H9 (cell line): Measurements from ENCODE around the gene SRGAP3. TPM values are rescaled to one million over a fixed set of nuclear protein-coding genes. Genes with fewer than 3 reads are reported as not detected.

ENCODE experiments used
- DNase-seq: peaks from one replicate; pipeline ENCODE4 v3.0.0-alpha.2; 2017
- H2AFZ ChIP-seq: one replicate; pipeline ENCODE4 v1.6.1; 2013; ENCODE audit warnings: mild to moderate bottlenecking, low read length, control low read depth, moderate library complexity
- H2AK5ac ChIP-seq: 2 replicates; pipeline ENCODE4 v1.6.1; 2013; ENCODE audit warnings: low read length, control low read depth, mixed read lengths; ENCODE audit not compliant: insufficient read length
- H2BK120ac ChIP-seq: one replicate; pipeline ENCODE4 v1.6.1; 2013; ENCODE audit warnings: low read depth, mild to moderate bottlenecking, low read length, control low read depth, inconsistent platforms; ENCODE audit not compliant: poor library complexity, severe bottlenecking
- H2BK12ac ChIP-seq: 2 replicates; pipeline ENCODE4 v1.6.1; 2013; ENCODE audit warnings: low read length, control low read depth, mixed read lengths, low read depth; ENCODE audit not compliant: insufficient read length
- H2BK15ac ChIP-seq: 2 replicates; pipeline ENCODE4 v1.6.1; 2013; ENCODE audit warnings: low read depth, low read length, control low read depth
- H2BK20ac ChIP-seq: one replicate; pipeline ENCODE4 v1.6.1; 2013; ENCODE audit warnings: low read depth, mild to moderate bottlenecking, low read length, control low read depth, inconsistent platforms; ENCODE audit not compliant: poor library complexity, severe bottlenecking
- H2BK5ac ChIP-seq: 2 replicates; pipeline ENCODE4 v1.6.1; 2013; ENCODE audit warnings: low read length, control low read depth, mixed read lengths; ENCODE audit not compliant: insufficient read length
- H3K14ac ChIP-seq: 2 replicates; pipeline ENCODE4 v1.6.1; 2013; ENCODE audit warnings: low read length, control low read depth; ENCODE audit not compliant: insufficient read depth
- H3K18ac ChIP-seq: 2 replicates; pipeline ENCODE4 v1.6.1; 2013; ENCODE audit warnings: low read depth, mild to moderate bottlenecking, mixed read lengths, low read length, control low read depth; ENCODE audit not compliant: insufficient read length
- H3K23ac ChIP-seq: 2 replicates; pipeline ENCODE4 v1.6.1; 2013; ENCODE audit warnings: low read length, control low read depth, mixed read lengths, low read depth; ENCODE audit not compliant: insufficient read length
- H3K23me2 ChIP-seq: 2 replicates; pipeline ENCODE4 v1.6.1; 2013; ENCODE audit warnings: low read depth, mild to moderate bottlenecking, mixed read lengths, low read length, control low read depth; ENCODE audit not compliant: insufficient read length, poor library complexity, severe bottlenecking
- H3K27ac ChIP-seq: 2 replicates; pipeline ENCODE4 v1.5.1; 2013; ENCODE audit warnings: low read length, control low read depth, mixed read lengths, low read depth; ENCODE audit not compliant: insufficient read length
- H3K27me3 ChIP-seq: 2 replicates; pipeline ENCODE4 v1.6.1; 2013; ENCODE audit warnings: low read length, control low read depth, inconsistent platforms; ENCODE audit not compliant: insufficient read depth
- H3K4ac ChIP-seq: 2 replicates; pipeline ENCODE4 v1.6.1; 2013; ENCODE audit warnings: low read depth, mild to moderate bottlenecking, control low read depth, inconsistent platforms, low read length, moderate library complexity
- H3K4me1 ChIP-seq: 2 replicates; pipeline ENCODE4 v1.6.1; 2013; ENCODE audit warnings: low read length, control low read depth, inconsistent platforms; ENCODE audit not compliant: insufficient read depth
- H3K4me2 ChIP-seq: 2 replicates; pipeline ENCODE4 v1.6.1; 2013; ENCODE audit warnings: low read length, control low read depth, mixed read lengths; ENCODE audit not compliant: insufficient read length, insufficient read depth
- H3K56ac ChIP-seq: 2 replicates; pipeline ENCODE4 v1.6.1; 2013; ENCODE audit warnings: low read depth, mild to moderate bottlenecking, mixed read lengths, low read length, control low read depth; ENCODE audit not compliant: insufficient read length
- H3K79me1 ChIP-seq: 2 replicates; pipeline ENCODE4 v1.6.1; 2013; ENCODE audit warnings: low read depth, mild to moderate bottlenecking, moderate library complexity, low read length, control low read depth, inconsistent platforms; ENCODE audit not compliant: insufficient read depth, poor library complexity, severe bottlenecking
- H3K79me2 ChIP-seq: 2 replicates; pipeline ENCODE4 v1.6.1; 2013; ENCODE audit warnings: low read length, control low read depth, inconsistent platforms; ENCODE audit not compliant: insufficient read depth
- H3K9ac ChIP-seq: 2 replicates; pipeline ENCODE4 v1.6.1; 2013; ENCODE audit warnings: low read length, control low read depth, mixed read lengths; ENCODE audit not compliant: insufficient read length; ENCODE audit errors: extremely low read depth
- H3K9me3 ChIP-seq: one replicate; pipeline ENCODE4 v1.6.1; 2013; ENCODE audit warnings: low read depth, low read length, inconsistent platforms; ENCODE audit not compliant: control insufficient read depth
- H3T11ph ChIP-seq: one replicate; pipeline ENCODE4 v1.6.1; 2013; ENCODE audit warnings: mild to moderate bottlenecking, low read length, control low read depth, inconsistent platforms
- H4K20me1 ChIP-seq: one replicate; pipeline ENCODE4 v1.6.1; 2013; ENCODE audit not compliant: control insufficient read depth, insufficient read length, insufficient read depth
- H4K5ac ChIP-seq: 2 replicates; pipeline ENCODE4 v1.6.1; 2013; ENCODE audit warnings: low read depth, mild to moderate bottlenecking, mixed read lengths, low read length, control low read depth; ENCODE audit not compliant: insufficient read length
- H4K8ac ChIP-seq: replicated peaks from 2 replicates; pipeline ENCODE4 v1.6.1; 2013; ENCODE audit warnings: low read length, control low read depth, mixed read lengths, low read depth; ENCODE audit not compliant: insufficient read length
- H4K91ac ChIP-seq: 2 replicates; pipeline ENCODE4 v1.6.1; 2013; ENCODE audit warnings: low read depth, mild to moderate bottlenecking, moderate library complexity, mixed read lengths, low read length, control low read depth; ENCODE audit not compliant: insufficient read length
- H3K27ac Mint-ChIP-seq, 3 experiments: 2 replicates in 2 of 3; 3 replicates in 1 of 3; pipeline ENCODE4 v1.8.0; 2020 to 2021; ENCODE audit warnings: mixed read lengths in 3 of 3, mild to moderate bottlenecking in 1 of 3, moderate library complexity in 1 of 3
- H3K27me3 Mint-ChIP-seq: 2 replicates; pipeline ENCODE4 v1.8.0; 2021; ENCODE audit warnings: low read depth, mild to moderate bottlenecking, moderate library complexity, mixed read lengths
- H3K36me3 Mint-ChIP-seq, 3 experiments: 2 replicates in 2 of 3; 3 replicates in 1 of 3; pipeline ENCODE4 v1.8.0; 2020 to 2021; ENCODE audit warnings: low read depth in 3 of 3, mixed read lengths in 3 of 3; ENCODE audit not compliant: insufficient read depth in 1 of 3
- H3K4me1 Mint-ChIP-seq, 2 experiments: 2 replicates each; pipeline ENCODE4 v1.8.0; 2020; ENCODE audit warnings: mixed read lengths in 2 of 2
- H3K4me3 Mint-ChIP-seq, 2 experiments: 2 replicates in 1 of 2; 3 replicates in 1 of 2; pipeline ENCODE4 v1.8.0; 2020 to 2021; ENCODE audit warnings: mild to moderate bottlenecking in 2 of 2, mixed read lengths in 2 of 2, moderate library complexity in 1 of 2
- H3K9me3 Mint-ChIP-seq, 2 experiments: 2 replicates in 1 of 2; 3 replicates in 1 of 2; pipeline ENCODE4 v1.8.0; 2020; ENCODE audit warnings: mild to moderate bottlenecking in 2 of 2, mixed read lengths in 2 of 2, moderate library complexity in 1 of 2
- CTCF ChIP-seq: fragments of 200-600 bp; sonication (generic); conservative IDR thresholded peaks from 3 replicates; pipeline ENCODE4 v1.8.0; 2021; ENCODE audit warnings: antibody characterized with exemption, mild to moderate bottlenecking
- WGBS: extraction: QIAGEN DNeasy Blood & Tissue Kit; methylation state at CpG from one replicate; pipeline ENCODE4 v1.1.7; 2013; ENCODE audit warnings: missing lambda C conversion rate, low lambda C conversion rate, mixed read lengths; ENCODE audit not compliant: insufficient read length; ENCODE audit errors: extremely low coverage; 5-methylcytosine and 5-hydroxymethylcytosine counted together
- total RNA-seq: library from RNA; stranded (reverse); gene quantifications from 2 replicates; pipeline ENCODE4 v1.2.1, GENCODE V29; 2021

The SRGAP3 gene
- total RNA-seq, 1 experiment from 2014 or later = 3.4 TPM

GRCh38 chr3:9238721-9239295, 10.6 kb downstream of the SRGAP3 start:
- no CpG with 5 or more reads among the region's 4 CpGs for WGBS
- no peak overlapping the region for H3K18ac ChIP-seq
- no peak for DNase-seq
- Mint-ChIP-seq H3K27me3 (no peaks in the 10 kb centered on the region), H3K27ac (no peak overlapping the region), H3K36me3 (peaks cover 0 to 6% (median 6%) of the 10 kb centered on the region in 3 experiments; a peak in 5 of 7 replicates), H3K9me3 (no peaks in the 10 kb centered on the region), H3K4me3 (no peak overlapping the region), H3K4me1 (peaks cover 0 to 8% of the 10 kb centered on the region in 2 experiments; a peak in 2 of 4 replicates)
- H3K23me2 ChIP-seq = no peaks in the 10 kb centered on the region
- H2BK15ac ChIP-seq = no peak overlapping the region
- no peaks in the 10 kb centered on the region for H3K79me2 ChIP-seq
- no peak overlapping the region for H4K8ac ChIP-seq
- H2BK12ac ChIP-seq = no peak overlapping the region
- H3K4ac ChIP-seq = no peak overlapping the region
- no peak overlapping the region for H2AFZ ChIP-seq
- no peak overlapping the region for H4K5ac ChIP-seq
- no peak overlapping the region for H2AK5ac ChIP-seq
- H2BK20ac ChIP-seq = no peak overlapping the region
- no peak for TF ChIP-seq CTCF
- no peaks in the 10 kb centered on the region for H3K4me1 ChIP-seq
- no peaks in the 10 kb centered on the region for H3K27me3 ChIP-seq
- H2BK120ac ChIP-seq = no peak overlapping the region
- no peak overlapping the region for H2BK5ac ChIP-seq
- H4K91ac ChIP-seq = no peak overlapping the region
- no peak overlapping the region for H3K4me2 ChIP-seq
- no peak overlapping the region for H3K9ac ChIP-seq
- H3K9me3 ChIP-seq = no peaks in the 10 kb centered on the region
- no peak overlapping the region for H3K27ac ChIP-seq
- H3K56ac ChIP-seq = no peak overlapping the region
- no peaks in the 10 kb centered on the region for H3K79me1 ChIP-seq
- no peak overlapping the region; the same call in 1 of the 2 replicates for H3K14ac ChIP-seq
- H3T11ph ChIP-seq = no peak overlapping the region
- H3K23ac ChIP-seq = no peak overlapping the region
- no peaks in the 10 kb centered on the region for H4K20me1 ChIP-seq
